PFSK-1 (cell line): Measurements from ENCODE around the gene PLEKHM3.

Experiments used
- FOXP2 ChIP-seq: optimal IDR thresholded peaks from 2 replicates; pipeline ENCODE3; 2011; ENCODE audit warnings: borderline replicate concordance, control low read depth, inconsistent platforms; ENCODE audit not compliant: insufficient read depth; ENCODE audit errors: extremely low read length, extremely low read depth
- POLR2AphosphoS5 ChIP-seq: IDR thresholded peaks from 2 replicates; pipeline ENCODE4 v1.6.1; 2012; ENCODE audit warnings: low read depth, mild to moderate bottlenecking, control low read depth, low read length, moderate library complexity
- REST ChIP-seq, 2 experiments: IDR thresholded peaks; 2 replicates each; pipeline versions ENCODE4 v1.6.1 to v1.8.0; 2011 to 2012; ENCODE audit warnings: low read depth in 2 of 2, low read length in 2 of 2, control low read depth in 1 of 2, inconsistent platforms in 1 of 2, mild to moderate bottlenecking in 1 of 2, moderate library complexity in 1 of 2; ENCODE audit not compliant: insufficient read depth in 1 of 2
- SIN3A ChIP-seq: IDR thresholded peaks from 2 replicates; pipeline ENCODE4 v1.6.1; 2012; ENCODE audit warnings: mild to moderate bottlenecking, low read length, moderate library complexity, borderline replicate concordance; ENCODE audit not compliant: insufficient read depth
- TAF1 ChIP-seq: IDR thresholded peaks from 2 replicates; pipeline ENCODE4 v1.6.1; 2012; ENCODE audit warnings: low read length, control low read depth, borderline replicate concordance; ENCODE audit not compliant: insufficient read depth

The PLEKHM3 gene

GRCh38 chr2:207920721-207921120 is 104.6 kb downstream of the PLEKHM3 start:
- no peak for TF ChIP-seq TAF1
- TF ChIP-seq FOXP2: no peak
- no peak for TF ChIP-seq POLR2AphosphoS5
- TF ChIP-seq REST (IDR thresholded peaks at IDR 0.05; ENCODE audit: insufficient read depth in 1 of 2, low read depth in 2 of 2, low read length in 2 of 2): no peak
- no peak for TF ChIP-seq SIN3A

GRCh38 chr2:207920321-207920720 is 105.0 kb downstream of the PLEKHM3 start:
- TF ChIP-seq REST (IDR thresholded peaks at IDR 0.05; ENCODE audit: insufficient read depth in 1 of 2, low read depth in 2 of 2, low read length in 2 of 2): no peak

GRCh38 chr2:207919164-207919919 is 106.0 kb downstream of the PLEKHM3 start:
- TF ChIP-seq POLR2AphosphoS5 (no peak), FOXP2 (no peak), SIN3A (no peak), REST (IDR thresholded peaks at IDR 0.05; ENCODE audit: insufficient read depth in 1 of 2, low read depth in 2 of 2, low read length in 2 of 2) (no peak), TAF1 (no peak)

GRCh38 chr2:207914716-207915115 is 110.6 kb downstream of the PLEKHM3 start:
- TF ChIP-seq SIN3A: no peak
- TF ChIP-seq POLR2AphosphoS5: no peak
- no peak for TF ChIP-seq REST (IDR thresholded peaks at IDR 0.05; ENCODE audit: insufficient read depth in 1 of 2, low read depth in 2 of 2, low read length in 2 of 2)
- TF ChIP-seq TAF1: no peak
- TF ChIP-seq FOXP2: no peak
